Left renal cortex interstitium (tissue), 4 donors: ENCODE results near the gene FOXF2. TPM values are rescaled to one million over a fixed set of nuclear protein-coding genes. Genes with fewer than 3 reads are reported as not detected.

Experiments used
- DNase-seq, 4 donors: peaks; one replicate each; pipeline ENCODE4 v3.0.0-alpha.2; 2013; ENCODE audit warnings: low read depth in 4 of 4, low spot score in 2 of 4, missing footprints in 1 of 4
- polyA plus RNA-seq, 4 donors: library from polyadenylated mRNA; unstranded; fragments of 120-200 nt; gene quantifications; one replicate each; pipeline ENCODE4 v1.2.1, GENCODE V29; 2013; ENCODE audit not compliant: insufficient read length in 4 of 4

The FOXF2 gene
- polyA plus RNA-seq, 4 donors = 0.16 to 0.25 (median 0.22) TPM

DNA sequence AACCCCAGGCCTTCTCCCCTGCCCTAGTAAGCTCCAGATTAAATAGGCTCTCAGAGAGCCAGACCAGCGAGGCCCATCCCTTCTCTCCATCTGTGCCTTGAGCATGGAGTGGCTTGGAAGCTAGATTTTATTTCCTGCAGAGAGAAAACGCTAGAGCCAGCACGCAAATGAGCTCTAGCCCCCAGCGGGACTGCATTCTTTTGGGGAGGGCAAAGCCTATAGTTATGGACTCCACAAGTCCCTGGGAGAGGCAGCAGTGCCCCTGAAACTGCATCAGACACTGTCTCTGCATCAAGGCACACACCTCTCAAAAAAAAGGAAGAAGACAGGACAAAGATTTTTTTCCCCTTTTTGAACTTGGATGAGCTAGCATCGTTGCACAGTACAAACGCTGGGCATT is 15.8 kb downstream of the FOXF2 start:
- no peak for DNase-seq

DNA sequence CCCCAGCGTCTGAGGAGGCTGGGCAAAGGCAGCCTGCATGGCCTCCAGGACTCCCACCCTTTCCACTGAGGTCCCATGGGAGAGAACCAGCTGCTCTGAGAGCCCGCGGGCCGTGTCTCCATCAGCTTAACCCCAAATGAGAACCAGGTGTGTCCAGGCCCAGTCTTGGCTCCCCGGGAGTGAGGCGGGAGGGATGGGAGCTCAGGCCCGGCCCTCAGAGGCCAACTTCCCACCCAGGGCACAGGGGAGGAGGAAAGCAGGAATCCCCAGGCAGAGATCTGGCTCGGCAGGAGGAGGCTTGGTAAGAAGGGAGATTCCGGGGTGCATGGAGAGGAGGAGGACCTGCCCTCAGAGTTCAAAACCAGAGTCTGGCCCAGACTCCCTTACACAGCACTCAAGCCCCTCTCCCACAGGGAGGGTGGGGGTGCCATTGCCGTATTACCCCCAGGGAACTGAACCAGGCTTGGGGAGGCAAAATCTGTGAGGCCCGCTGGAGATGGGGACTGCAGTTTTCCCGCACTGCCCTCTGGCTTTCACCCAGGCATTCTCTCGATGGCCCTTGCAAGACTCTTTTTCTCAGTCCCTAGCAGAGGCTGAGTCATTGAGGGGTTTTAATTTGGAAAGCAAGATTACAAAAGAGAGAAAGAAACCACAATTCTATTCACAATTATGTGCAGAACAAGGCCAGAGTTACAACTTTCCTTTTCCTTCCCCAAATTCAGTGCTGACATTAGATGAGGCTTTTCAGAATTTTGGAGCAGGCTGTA is 17.1 kb downstream of the FOXF2 start:
- DNase-seq = no peak

DNA sequence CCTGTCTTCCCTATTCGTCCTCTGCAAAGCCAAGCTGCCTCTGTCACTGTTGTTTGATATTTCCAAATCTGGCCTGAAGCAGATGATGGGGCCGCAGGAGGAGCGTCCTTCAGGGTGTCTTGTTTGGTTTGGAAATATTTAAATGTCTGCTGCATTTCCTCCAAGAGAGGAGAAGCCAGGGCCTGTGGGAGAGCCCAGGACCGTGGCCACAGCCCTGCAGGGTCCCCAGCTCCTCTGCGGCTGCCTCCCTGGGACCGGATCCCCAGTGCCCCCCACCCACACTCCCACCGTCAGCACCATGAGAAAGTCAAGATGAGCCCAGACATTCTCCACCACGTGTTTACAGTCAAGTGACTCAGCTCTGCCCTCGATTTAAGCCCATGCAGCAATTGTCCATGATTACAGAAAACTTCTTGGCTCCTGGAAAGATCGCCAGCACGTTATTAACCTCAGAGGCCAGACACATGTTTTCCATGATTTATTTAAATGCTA is 18.2 kb downstream of the FOXF2 start:
- no peak for DNase-seq

DNA sequence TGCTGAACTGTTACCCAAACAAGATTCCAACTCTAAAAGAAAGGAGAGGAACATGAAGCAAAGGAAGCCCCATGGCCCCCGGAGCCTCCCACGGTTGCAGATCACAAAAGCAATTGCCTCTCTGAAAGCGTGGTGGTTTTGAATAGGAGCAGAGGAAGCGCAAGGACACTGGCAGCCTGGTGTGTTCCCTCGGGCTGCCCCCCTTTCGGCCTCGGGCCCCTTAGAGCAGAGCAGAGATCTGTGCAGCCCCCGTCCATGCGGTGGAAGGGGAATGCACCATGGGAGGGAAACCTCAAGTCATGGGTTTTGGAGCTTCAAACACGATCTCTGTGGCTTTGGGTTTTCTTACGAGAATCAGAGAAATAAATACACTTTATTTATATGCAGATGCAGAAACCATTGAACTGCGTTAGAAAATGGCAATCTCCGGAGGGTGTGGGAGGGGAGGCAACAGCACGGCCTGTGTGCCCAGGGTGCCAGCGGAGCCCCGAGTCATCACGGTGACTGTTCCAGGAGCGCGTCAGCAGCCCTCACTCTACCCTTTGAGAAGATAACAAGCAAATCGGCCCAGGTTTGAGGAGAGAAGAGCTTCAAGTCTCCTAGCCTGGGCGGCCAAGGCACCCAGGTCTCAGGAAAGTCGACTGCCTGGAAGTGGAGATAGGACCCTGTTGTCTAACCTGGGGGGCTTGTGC is 20.5 kb downstream of the FOXF2 start:
- no peak for DNase-seq

DNA sequence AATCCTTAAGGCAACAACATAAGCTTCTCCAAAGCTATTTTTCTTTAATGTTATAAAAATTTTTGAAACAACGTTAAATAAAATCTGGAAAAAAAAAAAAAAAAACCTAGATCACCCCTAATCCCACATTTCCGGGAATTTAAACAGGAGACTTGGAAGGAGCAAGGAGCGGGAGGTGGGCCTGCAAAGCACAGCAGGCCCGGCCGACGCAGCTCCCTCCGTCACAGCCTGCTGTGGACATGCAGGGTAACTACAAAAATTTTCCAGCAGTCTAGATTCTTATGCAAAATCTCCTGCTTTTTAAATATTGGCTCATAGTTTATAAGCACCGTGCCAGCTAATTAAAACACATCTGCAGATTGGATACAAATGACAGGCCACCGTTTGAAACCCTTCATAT is 23.5 kb downstream of the FOXF2 start:
- no peak for DNase-seq

DNA sequence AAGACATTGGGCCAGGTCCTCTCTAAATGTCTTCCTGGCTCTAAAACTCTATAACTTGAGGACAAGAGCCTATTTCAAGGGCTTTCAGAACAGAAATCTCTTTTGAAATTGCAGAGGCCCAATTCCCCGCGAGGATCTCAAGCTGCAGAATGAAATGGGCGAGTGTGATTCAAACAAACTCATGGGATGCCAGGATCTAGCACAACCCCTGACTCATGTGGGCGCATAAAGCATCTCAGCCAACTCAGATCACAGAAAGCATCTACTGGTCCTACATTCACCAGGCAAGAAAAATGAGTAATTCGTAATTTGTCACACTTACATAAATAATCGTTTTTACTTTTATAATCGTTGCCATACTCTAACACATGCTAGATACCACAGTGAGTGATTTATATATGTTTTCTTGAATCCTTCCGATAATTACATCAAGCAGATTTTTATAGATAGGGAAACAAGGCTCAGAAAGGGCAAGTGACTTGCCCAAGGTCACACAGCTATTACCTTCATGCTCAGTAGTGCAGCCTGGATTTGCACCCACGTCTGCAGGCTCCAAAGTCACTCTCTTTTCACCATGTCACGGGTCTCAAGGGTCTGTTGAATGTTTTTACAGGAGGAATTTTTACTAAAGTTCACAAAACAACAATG is 26.2 kb downstream of the FOXF2 start:
- no peak for DNase-seq

DNA sequence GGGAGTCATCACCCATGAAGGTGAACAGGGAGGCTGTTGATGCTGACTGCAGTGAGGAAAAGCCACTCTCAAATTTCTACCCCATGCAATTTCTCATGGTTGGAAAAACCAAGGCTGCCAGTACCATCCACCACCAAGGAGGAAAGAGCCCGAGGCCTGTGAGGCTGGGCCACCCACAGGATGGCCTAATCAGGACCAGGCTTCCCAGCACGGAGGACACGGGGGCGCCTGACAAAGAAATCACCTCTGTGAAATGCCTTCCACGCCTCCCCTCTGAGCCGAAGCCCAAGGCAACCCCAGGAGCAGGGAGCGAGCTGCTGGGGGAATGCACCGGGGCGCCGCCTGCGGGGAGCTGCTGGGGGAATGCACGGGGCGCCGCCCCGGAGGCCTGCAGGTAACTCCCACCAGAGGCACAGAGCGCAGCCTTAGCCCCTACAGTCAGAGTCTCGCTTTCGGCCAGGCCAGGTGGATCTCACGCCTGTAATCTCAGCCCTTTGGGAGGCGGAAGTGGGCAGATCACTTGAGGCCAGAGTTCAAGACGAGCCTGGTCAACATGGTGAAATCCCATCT is 26.9 kb downstream of the FOXF2 start:
- no peak for DNase-seq

DNA sequence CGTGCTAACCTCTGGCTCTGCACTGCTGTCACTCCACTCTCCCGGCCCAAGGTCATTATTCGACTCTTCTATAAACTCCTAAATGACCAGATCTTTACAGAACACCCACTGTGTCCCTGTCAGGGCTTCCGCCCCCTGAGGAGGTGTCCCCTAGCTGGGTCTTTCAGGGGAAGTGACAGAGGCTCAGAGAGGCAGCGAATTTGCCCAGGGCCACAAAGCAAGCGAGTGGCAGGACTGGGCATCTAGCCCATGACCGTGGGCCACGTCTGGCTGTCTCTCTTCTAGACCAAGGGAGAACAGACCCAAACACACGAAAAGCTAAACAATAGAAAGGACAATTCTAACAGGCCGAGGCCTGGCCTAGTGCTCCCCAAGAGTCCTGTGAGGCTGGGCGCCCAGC is 27.4 kb downstream of the FOXF2 start:
- no peak for DNase-seq

DNA sequence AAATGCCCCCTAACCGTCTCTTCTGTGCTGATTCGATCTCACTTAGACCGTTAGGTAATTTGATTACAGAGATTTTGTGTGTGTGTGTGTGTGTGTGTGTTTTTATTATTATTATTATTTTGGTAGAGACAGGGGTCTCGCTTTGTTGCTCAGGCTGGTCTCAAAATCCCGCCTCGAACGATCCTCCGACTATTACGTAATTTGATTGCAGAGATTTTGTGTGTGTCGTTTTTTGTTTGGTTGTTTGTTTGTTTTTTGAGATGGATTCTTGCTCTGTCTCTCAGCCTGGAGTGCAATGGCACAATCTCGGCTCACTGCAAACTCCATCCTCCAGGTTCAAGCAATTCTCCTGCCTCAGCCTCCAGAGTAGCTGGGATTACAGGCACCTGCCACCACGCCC is 28.3 kb downstream of the FOXF2 start:
- DNase-seq = no peak

DNA sequence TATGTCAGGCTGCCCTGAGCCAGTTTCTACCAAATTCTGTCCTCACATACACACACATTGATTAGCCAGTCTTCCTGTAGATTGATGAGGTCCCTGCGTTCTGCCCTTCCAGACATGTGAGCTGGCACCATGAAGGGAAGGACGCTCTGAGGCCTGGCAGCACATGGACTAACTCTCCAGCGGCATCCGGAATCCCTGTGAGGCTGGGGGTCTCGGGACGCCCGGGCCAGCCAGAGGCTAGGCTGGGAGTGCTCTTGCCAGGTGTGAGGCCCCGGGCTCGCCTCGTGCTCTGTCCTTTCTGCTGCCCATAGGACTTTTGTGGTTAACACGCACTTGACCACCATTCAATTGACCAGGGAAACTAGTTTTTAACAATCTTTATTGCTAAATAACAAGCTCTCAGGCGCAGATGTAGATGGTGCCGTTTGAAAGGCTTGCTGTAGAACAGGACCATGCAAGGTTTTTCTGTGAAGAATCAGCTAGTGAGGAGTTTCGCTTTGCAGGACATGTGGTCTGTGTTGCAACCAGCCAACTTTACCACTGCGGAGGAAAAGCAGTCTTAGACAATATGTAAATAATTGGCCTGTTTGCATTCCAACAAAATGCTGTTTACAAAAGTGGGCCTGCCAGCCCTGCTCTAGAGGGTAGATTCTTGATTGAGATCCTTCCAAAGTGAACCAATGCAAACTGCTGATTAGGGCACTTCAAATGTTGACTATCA is 29.3 kb downstream of the FOXF2 start:
- DNase-seq = no peak

DNA sequence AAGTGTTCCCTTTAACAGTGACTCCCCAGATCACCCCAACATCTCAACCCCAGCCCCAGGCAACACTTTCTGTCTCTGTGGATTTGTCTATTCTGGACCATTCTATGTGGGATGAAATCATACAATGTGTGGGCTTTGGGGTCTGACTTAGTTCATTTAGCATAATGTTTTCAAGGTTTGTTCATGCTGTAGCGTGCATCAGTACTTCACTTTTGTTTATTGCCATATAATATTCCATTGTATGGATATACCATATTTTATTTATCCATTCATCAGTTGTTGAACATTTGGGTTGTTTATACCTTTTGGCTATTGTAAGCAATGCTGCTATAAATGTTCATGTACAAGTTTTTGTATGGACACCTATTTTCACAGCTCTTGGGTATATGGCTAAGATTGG is 31.0 kb downstream of the FOXF2 start:
- no peak for DNase-seq

DNA sequence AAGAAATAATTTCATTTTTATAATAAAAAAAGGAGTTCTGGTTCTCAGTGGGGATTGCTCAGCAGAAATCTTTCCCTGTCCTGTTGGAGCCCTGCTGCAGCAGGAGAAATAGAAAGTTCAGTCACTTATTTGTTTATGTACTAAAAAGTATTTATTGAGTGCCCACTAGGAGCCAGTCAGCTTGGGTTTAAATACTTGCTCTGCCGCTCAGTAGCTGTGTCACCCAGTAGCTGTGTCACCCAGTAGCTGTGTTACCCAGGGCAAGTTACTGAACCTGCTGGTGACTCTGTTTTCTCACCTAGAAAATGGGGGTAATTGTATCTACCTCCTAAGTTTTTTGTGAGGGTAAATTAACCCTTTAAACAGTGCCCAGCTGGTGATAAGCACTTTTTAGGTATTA is 32.9 kb downstream of the FOXF2 start:
- no peak for DNase-seq

DNA sequence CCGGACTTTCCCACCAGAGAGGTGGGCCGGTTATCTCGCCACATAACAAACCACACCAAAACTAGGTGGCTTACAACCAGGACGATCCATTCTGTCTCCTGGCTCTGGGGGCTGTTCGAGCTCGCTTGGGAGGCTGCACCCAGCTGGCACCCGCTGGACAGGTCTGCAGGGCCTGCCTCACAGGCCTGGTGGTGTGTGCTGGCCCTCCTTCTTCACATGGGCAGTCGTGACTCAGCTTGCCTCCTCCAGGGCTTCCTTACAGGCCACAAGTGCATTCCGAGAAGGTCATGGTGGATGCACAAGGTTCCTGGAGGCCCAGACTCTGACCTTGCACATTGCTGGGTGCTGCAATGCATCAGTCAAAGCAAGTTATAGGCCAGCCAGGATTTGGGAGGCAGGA is 34.2 kb downstream of the FOXF2 start:
- DNase-seq = no peak

DNA sequence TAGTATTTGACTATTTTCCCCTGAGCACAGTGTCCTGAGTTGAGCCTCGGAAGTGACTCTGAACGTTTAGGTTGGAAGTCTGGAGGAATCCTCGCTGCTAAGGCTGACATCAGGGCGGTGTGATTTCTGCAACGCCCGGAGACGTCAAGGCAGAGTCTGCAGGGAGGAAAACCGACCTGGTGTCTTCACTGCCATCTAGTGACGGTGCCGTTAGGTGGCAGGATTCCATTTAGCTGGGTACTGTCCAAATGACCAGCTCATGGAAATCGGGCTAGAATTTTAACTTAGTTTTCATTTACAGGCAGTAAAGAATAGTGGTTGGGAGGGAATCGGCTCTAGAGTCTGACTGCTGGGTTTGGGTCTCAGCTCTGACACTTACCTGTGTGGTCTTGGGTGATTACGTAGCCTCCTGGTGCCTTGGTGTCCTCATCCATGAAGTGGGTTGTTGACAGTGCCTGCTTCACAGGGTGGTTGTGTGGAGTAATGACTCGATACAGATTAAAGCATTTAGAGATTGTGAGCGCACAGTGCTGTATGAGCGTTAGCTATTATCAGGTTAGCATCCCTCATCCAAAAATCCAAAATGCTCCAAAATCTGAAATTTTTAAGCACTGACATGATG is 35.0 kb downstream of the FOXF2 start:
- no peak for DNase-seq

DNA sequence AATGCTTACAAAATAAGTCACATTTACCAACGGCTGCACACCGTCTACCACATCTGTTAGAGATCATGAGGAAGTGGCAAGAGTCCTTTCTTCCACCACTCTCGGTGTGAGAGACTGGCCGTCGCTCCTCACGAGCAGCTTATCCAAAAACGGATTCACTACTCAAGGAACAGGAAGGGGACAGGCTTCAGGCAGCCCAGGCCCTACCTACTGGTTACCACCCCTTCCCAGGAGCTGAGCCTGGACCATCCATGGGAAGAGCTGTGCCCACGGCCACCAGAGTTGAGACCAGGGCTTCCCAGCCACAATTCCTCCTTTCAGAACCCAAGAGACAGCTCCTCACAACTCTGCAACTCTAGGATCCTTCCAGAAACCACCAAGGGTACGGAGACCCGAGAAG is 37.0 kb downstream of the FOXF2 start:
- no peak for DNase-seq

DNA sequence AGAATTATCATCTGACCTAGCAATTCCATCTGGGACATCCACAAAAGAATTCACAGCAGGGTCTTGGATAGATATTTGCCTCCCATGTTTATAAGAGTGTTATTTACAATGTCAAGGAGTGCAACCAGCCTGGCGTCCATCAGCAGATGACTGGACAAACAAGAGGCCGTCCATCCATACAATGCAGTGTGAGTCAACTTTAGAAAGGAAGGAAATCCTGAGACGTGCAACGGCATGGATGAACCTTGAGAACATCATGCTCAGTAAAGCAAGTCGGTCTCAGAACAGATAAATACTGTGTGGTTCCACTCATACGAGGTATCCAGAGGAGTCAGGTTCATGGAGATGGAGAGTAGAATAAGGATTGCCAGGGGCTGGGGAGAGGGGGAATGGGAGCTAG is 46.4 kb downstream of the FOXF2 start:
- DNase-seq = no peak

DNA sequence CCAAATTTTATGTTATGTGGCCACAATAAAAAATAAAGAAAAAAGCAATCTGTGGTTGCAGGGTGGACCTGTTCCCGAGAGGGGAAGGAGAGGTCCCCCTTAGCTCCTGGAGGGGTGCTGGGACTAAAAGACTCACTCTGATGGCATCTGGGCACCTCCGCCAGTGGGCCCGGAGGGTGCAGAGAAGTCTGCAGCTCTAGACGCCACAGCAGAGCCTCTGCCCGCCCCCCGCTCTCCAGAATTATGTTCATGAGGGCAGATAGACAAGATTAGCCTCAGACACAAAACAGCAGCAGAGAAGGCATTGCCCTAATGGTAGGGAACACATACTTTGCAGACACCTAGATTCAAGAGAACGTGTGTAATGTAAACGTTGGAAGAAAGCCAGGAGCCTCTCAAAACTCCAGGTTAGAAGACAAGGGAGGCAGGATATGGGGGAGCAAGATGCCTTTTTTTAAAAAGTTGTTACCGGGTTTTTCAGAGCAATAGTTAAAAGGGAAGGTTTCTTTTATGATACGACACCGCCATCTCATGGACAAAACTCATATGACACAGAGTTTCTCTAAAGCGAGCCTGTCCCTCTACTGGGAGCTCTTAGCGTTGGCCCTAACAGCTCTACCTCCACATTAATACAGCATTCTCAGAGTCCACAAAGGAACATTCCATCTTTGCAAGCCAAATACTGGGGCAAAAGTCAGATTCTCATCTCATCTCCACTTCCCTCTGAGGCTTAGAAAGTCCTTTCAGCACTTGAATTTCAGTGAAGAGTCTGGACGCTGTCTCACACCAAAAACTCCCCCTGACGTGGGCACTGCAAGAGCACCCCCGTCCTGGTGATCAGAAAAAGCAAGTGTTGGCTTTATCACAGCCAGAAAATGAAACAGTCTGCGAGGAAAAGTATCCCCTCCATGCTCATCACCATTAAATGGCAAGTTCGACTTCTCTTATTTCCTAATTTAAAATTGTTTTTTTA is 47.2 kb downstream of the FOXF2 start:
- DNase-seq = peak; percentile 56 to 78 (median 67)

DNA sequence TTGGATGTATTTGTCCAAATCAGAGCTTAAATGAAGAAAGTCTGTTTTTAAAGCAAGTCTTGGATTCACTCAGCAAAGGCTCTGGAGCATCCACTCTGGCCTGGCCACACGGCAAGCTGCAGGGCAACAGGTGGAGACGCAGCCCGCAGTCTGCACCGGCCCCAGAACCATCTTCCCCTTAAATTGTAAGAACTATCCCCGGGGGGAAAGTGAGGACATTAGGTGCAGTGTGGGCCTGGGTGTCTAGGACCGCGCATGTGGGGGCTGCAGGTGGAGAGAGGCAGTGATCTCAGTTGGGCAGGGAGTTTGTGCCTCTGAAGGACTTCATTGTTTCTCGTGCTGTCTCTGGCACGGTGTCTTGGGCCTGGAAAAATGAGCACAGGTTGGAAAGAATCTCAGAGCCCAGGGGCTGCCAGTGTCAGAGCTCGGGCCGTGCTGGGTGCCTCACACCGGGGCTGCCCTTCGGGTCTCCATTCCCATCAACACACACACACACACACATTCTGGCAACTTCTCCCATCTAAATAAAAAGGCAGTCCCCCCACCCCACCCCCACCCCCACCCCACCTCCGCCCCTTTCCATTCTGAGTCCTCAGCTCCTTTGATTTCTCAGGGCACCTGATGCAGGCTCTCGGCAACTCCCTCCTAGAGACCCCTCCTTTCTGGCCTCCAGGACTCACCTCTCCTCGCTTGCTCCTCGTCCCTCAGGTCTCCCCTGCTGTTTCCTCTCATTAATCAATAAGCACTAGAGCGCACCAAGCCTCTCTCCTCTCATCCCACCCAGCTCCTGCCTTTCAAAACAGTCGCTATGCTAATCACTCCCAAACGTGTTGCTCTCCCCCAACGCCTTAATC is 48.4 kb downstream of the FOXF2 start:
- DNase-seq = no peak
